HG03135 (cell line): ENCODE measurements around the gene HNRNPU.

Source experiments
- ATAC-seq: cut with Tn5 transposase; IDR thresholded peaks from one replicate; pipeline ENCODE4 v1.9.1; 2021; ENCODE audit warnings: mild to moderate bottlenecking, moderate library complexity; ENCODE audit not compliant: unreplicated experiment

The HNRNPU gene

GRCh38 chr1:244810221-244810620, 54.1 kb downstream of the HNRNPU start:
- no peak for ATAC-seq

- ATAC-seq, result no peak
Measured at GRCh38 chr1:244807138-244807537, 57.2 kb downstream of the HNRNPU start.

- no peak for ATAC-seq
Measured at GRCh38 chr1:244804841-244805240, 59.5 kb downstream of the HNRNPU start.

GRCh38 chr1:244802556-244803239, 61.6 kb downstream of the HNRNPU start:
- ATAC-seq, result no peak

- ATAC-seq, result no peak
Measured at GRCh38 chr1:244802041-244802440, 62.3 kb downstream of the HNRNPU start.

GRCh38 chr1:244801246-244801645, 63.1 kb downstream of the HNRNPU start:
- ATAC-seq, result no peak

- no peak for ATAC-seq
Measured at GRCh38 chr1:244800821-244801220, 63.5 kb downstream of the HNRNPU start.
